ENCODE measurements around the gene FBXW11. TPM values are rescaled to one million over a fixed set of nuclear protein-coding genes. Genes with fewer than 3 reads are reported as not detected.

Gene FBXW11
- total and polyA plus RNA-seq, 8 donors: 6.0 to 43.8 (median 25.0) TPM

DNA sequence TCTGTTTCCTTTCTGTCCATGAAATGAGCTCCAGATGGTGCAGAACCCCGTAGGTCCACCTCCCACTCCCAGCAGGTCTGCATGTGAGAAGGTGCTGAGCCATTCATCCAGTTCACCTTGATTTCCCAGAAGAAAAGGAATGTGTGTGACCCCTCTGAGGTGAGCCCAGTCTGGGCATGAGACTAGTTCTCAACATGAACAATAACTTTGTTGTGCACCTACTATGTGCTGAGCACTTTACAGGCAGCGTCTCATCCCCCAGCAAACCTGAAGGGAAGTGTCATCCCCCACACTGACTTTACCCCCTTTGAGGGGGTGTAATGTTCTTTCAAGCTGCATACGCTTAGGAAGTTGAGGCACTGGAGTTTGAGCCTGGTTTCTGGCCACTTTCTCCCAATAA is 159.4 kb downstream of the FBXW11 start:
- H3K27me3 ChIP-seq: no peaks in the 10 kb centered on the region
- FAIRE-seq: no peak
- H3K4me3 ChIP-seq: no peak overlapping the region
- TF ChIP-seq, protein P1, sequence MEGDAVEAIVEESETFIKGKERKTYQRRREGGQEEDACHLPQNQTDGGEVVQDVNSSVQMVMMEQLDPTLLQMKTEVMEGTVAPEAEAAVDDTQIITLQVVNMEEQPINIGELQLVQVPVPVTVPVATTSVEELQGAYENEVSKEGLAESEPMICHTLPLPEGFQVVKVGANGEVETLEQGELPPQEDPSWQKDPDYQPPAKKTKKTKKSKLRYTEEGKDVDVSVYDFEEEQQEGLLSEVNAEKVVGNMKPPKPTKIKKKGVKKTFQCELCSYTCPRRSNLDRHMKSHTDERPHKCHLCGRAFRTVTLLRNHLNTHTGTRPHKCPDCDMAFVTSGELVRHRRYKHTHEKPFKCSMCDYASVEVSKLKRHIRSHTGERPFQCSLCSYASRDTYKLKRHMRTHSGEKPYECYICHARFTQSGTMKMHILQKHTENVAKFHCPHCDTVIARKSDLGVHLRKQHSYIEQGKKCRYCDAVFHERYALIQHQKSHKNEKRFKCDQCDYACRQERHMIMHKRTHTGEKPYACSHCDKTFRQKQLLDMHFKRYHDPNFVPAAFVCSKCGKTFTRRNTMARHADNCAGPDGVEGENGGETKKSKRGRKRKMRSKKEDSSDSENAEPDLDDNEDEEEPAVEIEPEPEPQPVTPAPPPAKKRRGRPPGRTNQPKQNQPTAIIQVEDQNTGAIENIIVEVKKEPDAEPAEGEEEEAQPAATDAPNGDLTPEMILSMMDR (IDR thresholded peaks at IDR 0.05): no peak
- ATAC-seq: no peak
- H3K27ac ChIP-seq: no peak overlapping the region
- DNase-seq: no peak
- H3K4me1 ChIP-seq: no peaks in the 10 kb centered on the region
- 90 to 94% methylated on average over 3 of the region's 3 CpGs for WGBS, 2 donors
- no peaks in the 10 kb centered on the region for H3K9me3 ChIP-seq
- intact Hi-C loops (cut with DNase I): no loop called here
- no peaks in the 10 kb centered on the region for H3K36me3 ChIP-seq

DNA sequence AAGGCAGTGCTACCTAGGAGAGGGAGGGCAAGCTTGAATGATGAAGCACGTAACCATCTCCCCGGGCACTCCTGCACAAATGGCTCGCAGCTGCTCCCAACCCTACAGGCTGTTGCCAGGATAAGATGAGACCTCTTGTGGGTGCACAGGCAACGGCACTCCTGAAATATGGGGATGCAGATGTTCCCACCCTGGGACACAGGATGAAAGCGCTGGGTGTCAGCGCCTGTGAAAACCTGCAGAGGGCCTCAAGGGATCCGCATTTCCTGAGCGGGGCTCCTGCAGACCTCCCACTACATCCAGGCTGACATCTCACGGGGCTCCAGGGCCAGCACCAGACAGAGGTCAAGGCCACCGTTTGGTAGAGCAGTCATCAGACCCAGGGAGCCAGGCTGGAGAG is 160.1 kb downstream of the FBXW11 start:
- intact Hi-C loops (cut with DNase I): no loop called here
- DNase-seq (no peak), ATAC-seq (peak in 3 of 4 donors; percentile 38 to 56 (median 52)), FAIRE-seq (no peak)
- Histone ChIP-seq H3K27ac (no peak overlapping the region), H3K36me3 (no peaks in the 10 kb centered on the region), H3K4me1 (no peaks in the 10 kb centered on the region), H3K9me3 (no peaks in the 10 kb centered on the region), H3K27me3 (no peaks in the 10 kb centered on the region), H3K4me3 (no peak overlapping the region)
- 86 to 90% methylated on average over 10 of the region's 10 CpGs for WGBS, 2 donors
- TF ChIP-seq, protein P1 (IDR thresholded peaks at IDR 0.05): no peak

DNA sequence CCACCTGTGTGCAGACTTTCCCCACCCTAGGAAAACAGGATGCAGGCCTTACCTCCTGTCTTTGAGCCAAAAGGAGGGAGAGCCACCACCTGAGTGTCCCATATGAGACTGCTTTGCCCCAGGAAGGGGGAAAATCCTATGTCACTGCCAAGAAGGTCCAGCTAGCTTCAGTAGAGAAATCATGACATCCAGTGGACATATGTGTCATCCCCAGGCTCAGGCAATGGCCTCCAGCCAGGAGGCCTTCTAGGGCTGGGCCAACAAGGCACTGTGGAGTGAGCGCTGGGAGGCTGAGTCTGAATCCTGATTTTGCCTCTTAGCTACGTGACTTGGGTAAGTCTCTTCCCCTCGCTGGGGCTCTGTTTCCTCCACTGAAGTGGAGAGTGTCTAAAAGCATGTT is 160.6 kb downstream of the FBXW11 start:
- DNase-seq: no peak
- Histone ChIP-seq H3K36me3 (no peaks in the 10 kb centered on the region), H3K27me3 (no peaks in the 10 kb centered on the region), H3K9me3 (no peaks in the 10 kb centered on the region), H3K4me1 (no peaks in the 10 kb centered on the region), H3K4me3 (no peak overlapping the region), H3K27ac (no peak overlapping the region)
- TF ChIP-seq, protein P1 (IDR thresholded peaks at IDR 0.05): no peak
- FAIRE-seq: no peak
- 94 to 95% methylated on average over 3 of the region's 3 CpGs for WGBS, 2 donors
- intact Hi-C loops (cut with DNase I): no loop called here
- peak in 3 of 4 donors; percentile 35 to 68 (median 55) for ATAC-seq

- WGBS, 2 donors: 85 to 92% methylated on average over 11 of the region's 11 CpGs
- H3K36me3 ChIP-seq: no peaks in the 10 kb centered on the region
- intact Hi-C loops (cut with DNase I): no loop called here
- no peak for DNase-seq
- no peaks in the 10 kb centered on the region for H3K4me1 ChIP-seq
- no peak overlapping the region for H3K27ac ChIP-seq
- FAIRE-seq: no peak
- H3K9me3 ChIP-seq: no peaks in the 10 kb centered on the region
- TF ChIP-seq, protein P1 (IDR thresholded peaks at IDR 0.05): no peak
- no peak overlapping the region for H3K4me3 ChIP-seq
- H3K27me3 ChIP-seq: no peaks in the 10 kb centered on the region
- ATAC-seq: no peak
These were observed 161.3 kb downstream of the FBXW11 start for GRCh38 chr5:171845040-171845630.

DNA sequence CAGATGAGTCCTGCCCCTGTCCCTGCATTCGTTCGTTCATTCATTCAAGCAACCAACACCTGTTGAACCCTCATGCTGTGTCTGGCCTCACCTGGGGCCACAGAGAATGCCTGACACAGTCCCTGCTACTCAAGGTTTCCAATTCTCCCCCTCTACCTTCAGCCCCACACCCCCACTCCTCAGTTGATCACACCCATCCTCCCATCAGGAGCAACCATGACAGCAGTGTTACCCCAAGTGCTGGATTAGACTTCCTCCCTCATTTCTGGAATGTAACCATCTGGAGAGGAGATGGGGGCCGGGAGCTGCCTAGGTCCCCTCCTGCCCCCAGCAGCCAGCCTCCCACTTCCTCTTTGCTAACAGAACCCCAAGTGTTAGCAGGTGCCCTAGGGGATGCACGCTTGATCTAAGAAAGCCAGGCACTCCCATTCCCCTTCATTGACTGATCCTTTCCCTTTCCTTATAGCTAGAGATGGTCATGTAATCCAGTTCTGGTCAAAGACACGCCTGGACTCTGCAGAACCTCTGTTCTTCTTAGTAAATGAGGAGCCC is 163.6 kb downstream of the FBXW11 start:
- no peaks in the 10 kb centered on the region for H3K9me3 ChIP-seq
- H3K27me3 ChIP-seq: no peaks in the 10 kb centered on the region
- no peak overlapping the region for H3K4me3 ChIP-seq
- H3K36me3 ChIP-seq: no peaks in the 10 kb centered on the region
- 83 to 98% methylated on average over 5 of the region's 5 CpGs for WGBS, 2 donors
- no peak for DNase-seq
- no peaks in the 10 kb centered on the region for H3K4me1 ChIP-seq
- FAIRE-seq: no peak
- intact Hi-C loops (cut with DNase I): no loop called here
- no peak for ATAC-seq
- no peak overlapping the region for H3K27ac ChIP-seq
- TF ChIP-seq, protein P1 (IDR thresholded peaks at IDR 0.05): no peak
